Fibroblast of skin of right quadriceps (primary cell): ENCODE measurements around the gene LUM.

Source experiments
- DNase-seq: peaks from one replicate; pipeline ENCODE4 v3.0.0-alpha.2; 2013

The LUM gene

GRCh38 chr12:91111366-91112325 lies at the start of gene LUM:
TSS of gene LUM (minus strand) at chr12:91111494. CDS start at chr12:91108979, 2,515 bp downstream.
- peak; percentile 93 for DNase-seq

- no peak for DNase-seq
These were observed 49.7 kb upstream of the LUM start for GRCh38 chr12:91161009-91161408.

GRCh38 chr12:91155990-91156389 lies 44.7 kb upstream of the LUM start:
- no peak for DNase-seq

GRCh38 chr12:91154131-91154530 lies 42.8 kb upstream of the LUM start:
- no peak for DNase-seq

DNA sequence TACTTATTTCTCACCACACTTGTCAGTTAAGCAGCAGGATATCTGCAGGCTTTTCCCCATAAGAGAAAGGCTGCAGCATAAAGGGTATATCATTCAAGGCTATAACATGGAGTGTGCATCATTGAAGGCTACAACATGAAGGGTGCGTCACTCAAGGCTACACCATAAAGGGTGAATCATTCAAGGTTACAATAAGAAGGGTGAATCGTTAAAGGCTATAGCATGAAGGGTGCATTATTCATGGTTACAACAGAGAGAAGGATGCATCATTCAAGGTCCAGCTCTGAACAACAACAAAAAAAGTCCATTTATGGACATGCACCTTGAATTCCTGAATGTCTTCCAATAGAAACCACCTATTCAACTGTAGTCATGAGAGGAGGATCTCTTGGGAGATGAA lies 32.8 kb upstream of the LUM start:
- peak; percentile 63 for DNase-seq

- DNase-seq, result no peak
These were observed 31.9 kb upstream of the LUM start for GRCh38 chr12:91143206-91143605.

DNA sequence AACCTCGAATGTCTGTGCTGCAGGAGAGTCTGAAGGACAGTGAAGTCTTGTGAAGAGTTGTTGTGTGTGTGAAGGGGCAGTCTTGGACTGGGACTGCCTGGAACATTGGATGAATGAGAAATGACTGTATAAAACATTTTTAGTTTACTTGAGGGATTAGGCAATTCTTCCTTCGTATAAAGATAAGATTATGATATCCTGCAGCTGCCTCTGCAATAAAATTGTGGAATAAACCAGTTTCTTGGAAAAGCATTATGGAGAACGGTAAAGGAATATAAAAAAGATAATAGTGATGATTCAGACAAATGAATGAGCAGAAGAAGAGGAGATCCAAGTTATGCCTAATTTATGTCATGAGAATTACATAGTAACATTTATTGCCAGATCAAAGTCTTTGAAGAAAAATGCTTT lies 30.9 kb upstream of the LUM start:
- peak; percentile 49 for DNase-seq

GRCh38 chr12:91140026-91140931 lies 29.0 kb upstream of the LUM start:
- DNase-seq, result peak; percentile 92

GRCh38 chr12:91139286-91139685 lies 28.0 kb upstream of the LUM start:
- peak; percentile 43 for DNase-seq

- peak; percentile 45 for DNase-seq
These were observed 27.1 kb upstream of the LUM start for GRCh38 chr12:91138337-91138920.

DNA sequence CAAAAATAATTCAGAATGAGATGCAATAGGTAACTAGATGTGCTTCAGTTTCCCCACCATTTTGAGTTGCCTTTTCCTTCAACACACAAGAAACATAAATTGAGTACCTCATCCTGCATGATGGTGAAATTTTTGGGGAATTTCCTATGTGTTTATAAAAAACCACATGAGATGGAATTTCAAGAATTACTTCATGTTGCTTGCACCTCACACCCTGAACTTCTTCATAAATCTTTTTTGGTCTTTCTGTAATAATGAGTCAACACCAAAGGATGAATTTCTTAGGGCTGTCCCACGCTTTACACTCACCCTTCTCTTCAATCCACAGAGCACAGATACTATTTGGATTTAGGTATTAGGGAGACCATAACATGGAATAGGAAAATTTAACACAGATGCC lies 22.6 kb upstream of the LUM start:
- peak; percentile 96 for DNase-seq

DNA sequence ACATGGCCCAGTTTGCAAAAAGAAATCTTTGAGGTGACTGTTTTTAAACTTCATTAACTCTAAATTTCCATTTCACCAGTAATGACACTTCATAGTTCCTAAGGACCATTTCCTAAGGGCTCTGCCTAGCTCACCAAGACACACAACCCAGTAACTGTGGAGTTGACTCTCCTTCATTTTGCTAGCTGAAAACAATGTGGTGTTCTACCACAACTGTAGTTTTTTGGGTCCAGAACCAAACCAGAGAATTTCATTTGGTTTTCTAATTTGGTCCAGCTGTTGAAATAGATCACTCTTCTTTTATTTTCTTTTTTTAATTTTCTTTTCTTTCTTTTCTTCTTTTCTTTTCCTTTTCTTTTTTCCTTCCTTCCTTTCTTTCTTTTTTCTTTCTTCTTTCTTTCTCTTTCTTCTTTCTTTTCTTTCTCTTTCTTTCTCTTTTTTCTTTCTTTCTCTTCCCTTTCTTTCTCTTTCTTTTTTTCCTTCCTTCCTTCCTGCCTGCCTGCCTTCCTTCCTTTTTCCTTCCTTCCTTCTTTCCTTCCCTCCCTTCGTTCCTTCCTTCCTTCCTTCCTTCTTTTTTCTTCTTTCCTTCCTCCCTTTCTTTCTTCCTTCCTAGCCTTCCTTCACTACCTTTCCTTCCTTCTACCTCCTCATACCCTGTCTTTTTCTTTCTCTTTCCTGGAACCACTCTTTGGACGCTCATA lies 18.5 kb upstream of the LUM start:
- DNase-seq, result no peak

GRCh38 chr12:91127751-91128150 lies 16.5 kb upstream of the LUM start:
- peak; percentile 88 for DNase-seq

- peak; percentile 80 for DNase-seq
These were observed 16.0 kb upstream of the LUM start for GRCh38 chr12:91127306-91127705.

DNA sequence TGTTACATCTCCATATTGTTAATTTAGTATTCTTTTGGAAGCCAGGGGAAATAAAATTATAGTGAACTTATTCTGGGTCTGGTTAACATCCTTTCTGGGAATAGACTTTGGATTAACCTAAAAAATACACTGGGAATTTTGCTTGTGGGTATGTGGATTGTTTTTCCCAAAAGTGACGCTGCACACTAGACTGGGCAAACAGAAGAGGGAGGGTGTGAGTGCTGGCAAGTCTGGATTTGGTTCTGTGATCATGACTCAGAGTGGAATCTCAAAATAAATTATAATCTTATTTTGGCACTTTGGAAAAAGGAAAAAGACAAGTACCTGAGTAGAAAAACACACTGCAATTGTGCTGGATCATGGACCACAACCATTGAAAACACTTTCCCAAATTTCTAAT lies 15.2 kb upstream of the LUM start:
- no peak for DNase-seq

- no peak for DNase-seq
These were observed 12.1 kb upstream of the LUM start for GRCh38 chr12:91123236-91123916.

DNA sequence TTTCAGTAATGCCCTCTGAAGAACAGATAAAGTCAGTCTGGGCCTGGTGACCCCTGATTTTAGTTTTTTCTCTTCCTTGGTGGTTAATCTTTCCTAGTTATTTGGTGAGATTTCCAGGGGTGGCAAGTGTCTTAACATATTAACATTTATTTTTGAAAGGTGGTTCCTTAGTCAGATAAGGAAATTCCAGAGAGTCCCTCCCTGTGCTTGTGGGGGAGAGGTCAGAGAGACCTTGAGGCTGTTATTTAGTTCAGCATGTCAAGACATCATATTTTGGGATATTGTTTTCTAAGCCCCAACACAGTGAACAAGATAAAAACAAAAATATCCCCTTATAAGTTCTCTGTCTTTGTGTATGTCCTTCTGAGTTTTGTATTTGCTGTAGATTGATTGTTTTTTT lies 9.5 kb upstream of the LUM start:
- no peak for DNase-seq

GRCh38 chr12:91119089-91119488 lies 7.8 kb upstream of the LUM start:
- no peak for DNase-seq

DNA sequence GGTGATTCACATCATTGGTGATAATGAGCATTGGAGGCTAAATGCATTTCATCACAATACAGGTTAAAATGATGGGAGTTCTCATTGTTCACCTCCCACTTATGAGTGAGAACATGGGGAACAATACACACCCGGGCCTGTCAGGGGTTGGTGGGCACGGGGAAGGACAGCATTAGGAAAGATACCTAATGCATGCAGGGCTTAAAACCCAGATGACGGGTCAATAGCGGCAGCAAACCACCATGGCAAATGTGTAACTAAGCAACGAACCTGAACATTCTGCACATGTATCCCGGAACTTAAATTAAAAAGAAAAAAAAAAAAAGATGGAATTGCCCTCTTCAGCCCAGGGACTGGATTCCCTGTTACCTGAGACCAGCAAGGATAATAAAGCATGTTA lies 2.3 kb upstream of the LUM start:
- no peak for DNase-seq

GRCh38 chr12:91110311-91110924 lies 876 bp downstream of the LUM start:
- DNase-seq, result no peak

DNA sequence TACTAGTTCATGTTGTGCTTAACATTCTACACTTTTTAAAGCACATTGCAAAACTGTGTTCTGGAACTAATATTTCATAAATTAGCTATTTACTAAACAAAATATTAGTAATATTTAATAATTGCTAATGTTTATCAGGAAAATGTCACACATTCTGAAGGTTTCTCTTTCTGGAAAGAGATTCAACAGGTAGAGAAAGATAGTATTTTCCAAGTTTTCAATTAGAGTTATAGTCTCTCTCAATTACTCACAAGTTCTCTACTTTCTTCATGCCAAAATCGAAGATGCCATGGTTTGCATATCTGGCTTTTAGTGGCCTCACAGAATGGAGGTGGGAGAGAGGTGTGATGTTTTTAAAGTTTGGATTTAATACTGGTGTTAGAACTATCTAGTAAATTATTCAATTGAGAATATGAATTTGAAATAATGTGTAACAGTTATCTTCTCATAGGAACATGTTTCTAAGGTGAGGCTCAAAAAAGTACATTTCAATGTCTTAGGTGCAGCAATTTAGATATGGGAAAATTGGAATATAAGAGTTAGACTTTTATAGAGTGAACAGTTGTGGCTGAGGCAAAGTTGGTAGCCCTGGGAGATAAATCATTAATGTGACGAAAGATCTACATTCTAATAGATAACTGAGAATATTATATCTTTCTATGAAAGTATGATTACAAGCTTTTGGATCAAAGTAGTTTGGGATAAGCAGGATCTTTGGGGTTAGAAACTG lies 1.5 kb downstream of the LUM start:
- no peak for DNase-seq
